Stomach (tissue), 19 donors: Measurements from ENCODE around the gene HEMGN. TPM values are rescaled to one million over a fixed set of nuclear protein-coding genes. Genes with fewer than 3 reads are reported as not detected.
A peak's percentile ranks its signal among the peaks of the same experiment; 100 is the strongest.

Source experiments
- DNase-seq, 2 donors: peaks; one replicate each; pipeline versions ENCODE4 v3.0.0 to v3.0.0-alpha.2; 2013 to 2019
- H3K27ac ChIP-seq, 5 donors: fragments of 200-600 bp in 4 of 5; sonication (generic) in 4 of 5; one replicate each; pipeline ENCODE4 v1.5.1; 2013 to 2019; ENCODE audit warnings: mild to moderate bottlenecking in 1 of 5, moderate library complexity in 1 of 5
- H3K27me3 ChIP-seq, 3 donors: fragments of 200-600 bp; sonication (generic); one replicate each; pipeline ENCODE4 v1.5.1; 2017 to 2019; ENCODE audit warnings: mixed run types in 1 of 3
- H3K36me3 ChIP-seq, 4 donors: fragments of 200-600 bp; sonication (generic); 1 replicate in 3 of 4; 2 replicates in 1 of 4; pipeline ENCODE4 v1.5.1; 2016 to 2019
- H3K4me1 ChIP-seq, 4 donors: fragments of 200-600 bp; sonication (generic); one replicate each; pipeline ENCODE4 v1.5.1; 2016 to 2019
- H3K4me3 ChIP-seq, 4 donors: fragments of 200-600 bp; sonication (generic) in 3 of 4; one replicate each; pipeline ENCODE4 v1.5.1; 2016 to 2019; ENCODE audit warnings: mild to moderate bottlenecking in 1 of 4
- H3K9me3 ChIP-seq, 4 donors: fragments of 200-600 bp; sonication (generic); one replicate each; pipeline ENCODE4 v1.5.1; 2016 to 2019
- EP300 ChIP-seq: sonication (generic); formaldehyde crosslinking; IDR thresholded peaks from one replicate; pipeline ENCODE4 v1.6.1; 2017; ENCODE audit warnings: antibody characterized with exemption
- POLR2A ChIP-seq, 4 donors: fragments of 450-650 bp; IDR thresholded peaks; one replicate each; pipeline ENCODE4 v1.6.1; 2016; ENCODE audit warnings: antibody characterized with exemption in 4 of 4, control low read depth in 2 of 4, mild to moderate bottlenecking in 1 of 4, moderate library complexity in 1 of 4
- POLR2AphosphoS5 ChIP-seq, 3 donors: sonication (generic); formaldehyde crosslinking; IDR thresholded peaks; one replicate each; pipeline ENCODE4 v1.6.1; 2016; ENCODE audit warnings: antibody characterized with exemption in 3 of 3
- WGBS, 5 donors: extraction: QIAGEN DNeasy Blood & Tissue Kit in 3 of 5; methylation state at CpG; one replicate each; pipeline versions ENCODE4 v1.1.5 to v1.1.7; 2013 to 2018; 5-methylcytosine and 5-hydroxymethylcytosine counted together
- intact Hi-C: fragments of 100-400 bp; cut with DNase I; formaldehyde crosslinking; loops from one replicate; pipeline ENCODE4 v1.15.1; 2023; ENCODE audit warnings: low total_unique reads
- long read RNA-seq, 10 donors: transcript quantifications; one replicate each; lab custom pipeline, GENCODE V29; 2026
- polyA plus RNA-seq, 3 donors: library from polyadenylated mRNA; stranded (reverse); fragments of 200-250 nt; gene quantifications; one replicate each; pipeline ENCODE4 v1.2.3, GENCODE V29; 2013
- total RNA-seq, 5 donors: library from RNA; depleted of rRNA; stranded (reverse); fragments of >200 nt; gene quantifications; one replicate each; pipeline versions ENCODE4 v1.1.0 to v1.2.3, GENCODE V29; 2014 to 2016
- TF ChIP-seq, protein P1 (sequence below), 7 experiments: fragments of 450-650 bp in 4 of 7; fragments of 200-600 bp in 3 of 7; sonication (generic) in 3 of 7; IDR thresholded peaks; one replicate each; pipeline ENCODE4 v1.5.1; 2016 to 2019; ENCODE audit warnings: antibody characterized with exemption in 7 of 7, control low read depth in 2 of 7, mild to moderate bottlenecking in 1 of 7
- donor health status: healthy with polysubstance abuse.
- donor health status: Bipolar disorder and iron deficiency.
- donor health status: healthy.

HEMGN gene, protein sequence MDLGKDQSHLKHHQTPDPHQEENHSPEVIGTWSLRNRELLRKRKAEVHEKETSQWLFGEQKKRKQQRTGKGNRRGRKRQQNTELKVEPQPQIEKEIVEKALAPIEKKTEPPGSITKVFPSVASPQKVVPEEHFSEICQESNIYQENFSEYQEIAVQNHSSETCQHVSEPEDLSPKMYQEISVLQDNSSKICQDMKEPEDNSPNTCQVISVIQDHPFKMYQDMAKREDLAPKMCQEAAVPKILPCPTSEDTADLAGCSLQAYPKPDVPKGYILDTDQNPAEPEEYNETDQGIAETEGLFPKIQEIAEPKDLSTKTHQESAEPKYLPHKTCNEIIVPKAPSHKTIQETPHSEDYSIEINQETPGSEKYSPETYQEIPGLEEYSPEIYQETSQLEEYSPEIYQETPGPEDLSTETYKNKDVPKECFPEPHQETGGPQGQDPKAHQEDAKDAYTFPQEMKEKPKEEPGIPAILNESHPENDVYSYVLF
- 1 to 10 TPM in 1 of 5 donors, not detected in 4; 1.8 TPM for total RNA-seq
- not detected for polyA plus RNA-seq
- long read RNA-seq, donor 1, result 0 reads
- long read RNA-seq, donor 2, result 0 reads
- long read RNA-seq, donor 3, result 0 reads
- long read RNA-seq, donor 4, result 0 reads
- long read RNA-seq, donor 5, result 0 reads
- long read RNA-seq, donor 6, partial matches to known transcripts, result 1,099 of 1,131 reads
- long read RNA-seq, donor 6, other reads (novel, unspliced or antisense), result 32 of 1,131 reads
- long read RNA-seq, donor 7, partial matches to known transcripts, result 0 of 1 reads
- long read RNA-seq, donor 7, other reads (novel, unspliced or antisense), result 0 of 1 reads
- long read RNA-seq, donor 8, result 0 reads
- long read RNA-seq, donor 9, partial matches to known transcripts, result 0 of 1 reads
- long read RNA-seq, donor 9, other reads (novel, unspliced or antisense), result 0 of 1 reads
- long read RNA-seq, donor 10, result 0 reads

GRCh38 chr9:97938081-97938644 is at the start of gene HEMGN:
Gene HEMGN (minus strand): TSS chr9:97938172. CDS start chr9:97938136, 36 bp downstream.
- WGBS, 5 donors, result 46 to 67% (median 47%) methylated on average over 3 of the region's 3 CpGs
- intact Hi-C loops, result no loop called here
- H3K4me3 ChIP-seq, result no peak within 1 kb of the TSS
- TF ChIP-seq POLR2AphosphoS5 (IDR thresholded peaks at IDR 0.05) (no peak), POLR2A (IDR thresholded peaks at IDR 0.05) (no peak), EP300 (no peak)
- peak in 1 of 2 donors; percentile 50 for DNase-seq
- no peaks in the 10 kb centered on the region for H3K36me3 ChIP-seq
- peak within 1 kb of the TSS in 1 of 5 donors; percentile 26 for H3K27ac ChIP-seq
- H3K9me3 ChIP-seq, result no peaks in the 10 kb centered on the region
- peaks cover 0 to 28% (median 3%) of the 10 kb centered on the region in 3 donors for H3K27me3 ChIP-seq
- H3K4me1 ChIP-seq, result no peaks in the 10 kb centered on the region

DNA sequence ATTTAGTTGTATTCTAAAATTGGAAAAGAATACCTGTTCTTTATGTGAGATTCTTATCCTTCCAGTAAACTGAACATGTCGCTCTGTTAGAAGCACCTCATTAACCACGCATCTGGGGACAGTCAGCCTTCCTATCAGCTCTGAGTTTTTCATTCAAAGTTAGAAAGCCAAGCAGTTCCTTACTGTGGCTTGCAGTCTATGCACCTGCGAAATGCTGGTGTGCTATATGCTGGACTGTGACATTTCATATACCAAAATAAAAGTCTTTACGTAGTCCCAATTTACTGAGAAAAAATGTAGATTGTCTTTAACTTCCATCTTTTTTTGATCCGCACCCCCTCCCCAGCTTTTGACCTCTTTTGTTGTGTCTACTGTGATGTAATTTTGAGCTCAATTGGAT is 49.5 kb upstream of the HEMGN start:
- H3K4me1 ChIP-seq, result peaks cover 33 to 78% (median 65%) of the 10 kb centered on the region in 4 donors
- TF ChIP-seq EP300, result no peak
- no peak for TF ChIP-seq POLR2AphosphoS5 (IDR thresholded peaks at IDR 0.05)
- TF ChIP-seq, protein P1, sequence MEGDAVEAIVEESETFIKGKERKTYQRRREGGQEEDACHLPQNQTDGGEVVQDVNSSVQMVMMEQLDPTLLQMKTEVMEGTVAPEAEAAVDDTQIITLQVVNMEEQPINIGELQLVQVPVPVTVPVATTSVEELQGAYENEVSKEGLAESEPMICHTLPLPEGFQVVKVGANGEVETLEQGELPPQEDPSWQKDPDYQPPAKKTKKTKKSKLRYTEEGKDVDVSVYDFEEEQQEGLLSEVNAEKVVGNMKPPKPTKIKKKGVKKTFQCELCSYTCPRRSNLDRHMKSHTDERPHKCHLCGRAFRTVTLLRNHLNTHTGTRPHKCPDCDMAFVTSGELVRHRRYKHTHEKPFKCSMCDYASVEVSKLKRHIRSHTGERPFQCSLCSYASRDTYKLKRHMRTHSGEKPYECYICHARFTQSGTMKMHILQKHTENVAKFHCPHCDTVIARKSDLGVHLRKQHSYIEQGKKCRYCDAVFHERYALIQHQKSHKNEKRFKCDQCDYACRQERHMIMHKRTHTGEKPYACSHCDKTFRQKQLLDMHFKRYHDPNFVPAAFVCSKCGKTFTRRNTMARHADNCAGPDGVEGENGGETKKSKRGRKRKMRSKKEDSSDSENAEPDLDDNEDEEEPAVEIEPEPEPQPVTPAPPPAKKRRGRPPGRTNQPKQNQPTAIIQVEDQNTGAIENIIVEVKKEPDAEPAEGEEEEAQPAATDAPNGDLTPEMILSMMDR (IDR thresholded peaks at IDR 0.05), result no peak
- no peak for TF ChIP-seq POLR2A (IDR thresholded peaks at IDR 0.05)
- WGBS, 5 donors, result 76 to 87% (median 82%) methylated on average over 5 of the region's 5 CpGs
- no peaks in the 10 kb centered on the region for H3K27me3 ChIP-seq
- no peak overlapping the region for H3K27ac ChIP-seq
- H3K4me3 ChIP-seq, result no peak overlapping the region
- no peaks in the 10 kb centered on the region for H3K9me3 ChIP-seq
- DNase-seq, result no peak
- no peaks in the 10 kb centered on the region for H3K36me3 ChIP-seq
- intact Hi-C loops, result no loop called here

DNA sequence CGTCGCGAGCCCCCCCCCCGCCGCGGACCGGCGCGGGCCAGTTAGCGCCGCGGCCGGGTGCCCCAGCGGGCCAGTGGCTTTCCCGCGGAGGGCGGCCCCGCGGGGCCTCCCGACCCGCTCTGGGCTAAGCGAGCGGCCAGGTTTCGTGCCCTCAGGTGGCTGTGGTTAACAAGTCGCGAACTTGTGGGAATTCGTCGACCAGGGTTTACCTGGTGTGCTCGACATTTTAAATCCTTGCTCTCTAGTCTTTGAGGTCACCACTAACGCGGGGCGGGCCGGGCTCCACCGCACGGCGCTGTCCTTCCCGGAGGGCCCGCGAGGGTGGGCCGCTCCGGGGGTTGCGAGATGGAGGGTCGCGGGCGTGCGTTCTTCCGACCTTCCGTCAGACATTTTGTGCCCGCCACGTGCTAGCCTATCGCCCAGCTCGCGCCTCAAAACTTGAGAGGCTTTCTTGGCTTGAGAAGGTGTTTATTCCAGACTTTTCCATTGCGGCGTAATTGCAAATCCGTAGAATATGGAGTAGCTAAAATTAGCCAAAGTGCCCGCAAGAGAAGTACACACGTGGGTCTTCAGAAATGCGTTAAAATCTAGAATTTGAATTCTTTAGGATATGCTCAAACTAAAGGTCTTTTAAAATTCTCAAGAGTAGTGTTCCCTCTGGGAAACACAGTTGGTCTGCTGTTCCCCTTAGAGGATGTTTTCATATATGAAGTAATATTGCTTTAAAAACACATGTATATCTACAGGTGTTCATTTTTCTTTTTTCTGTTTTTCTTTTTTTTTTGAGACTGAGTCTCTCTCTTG is 47.3 kb upstream of the HEMGN start:
- 12 to 18% (median 13%) methylated on average over 19 to 59 of the region's 59 CpGs for WGBS, 5 donors
- peak overlapping the region; percentile 80 to 95 (median 88) for H3K4me3 ChIP-seq
- DNase-seq, result peak; percentile 32 to 70
- no peaks in the 10 kb centered on the region for H3K9me3 ChIP-seq
- H3K27ac ChIP-seq, result peak overlapping the region; percentile 96 to 100 (median 99)
- H3K4me1 ChIP-seq, result peaks cover 29 to 75% (median 58%) of the 10 kb centered on the region in 4 donors
- TF ChIP-seq, protein P1 (IDR thresholded peaks at IDR 0.05), result no peak
- TF ChIP-seq POLR2AphosphoS5 (IDR thresholded peaks at IDR 0.05), result peak in 1 of 3 donors; percentile 4
- H3K36me3 ChIP-seq, result no peaks in the 10 kb centered on the region
- intact Hi-C loops, result no loop called here
- H3K27me3 ChIP-seq, result no peaks in the 10 kb centered on the region

DNA sequence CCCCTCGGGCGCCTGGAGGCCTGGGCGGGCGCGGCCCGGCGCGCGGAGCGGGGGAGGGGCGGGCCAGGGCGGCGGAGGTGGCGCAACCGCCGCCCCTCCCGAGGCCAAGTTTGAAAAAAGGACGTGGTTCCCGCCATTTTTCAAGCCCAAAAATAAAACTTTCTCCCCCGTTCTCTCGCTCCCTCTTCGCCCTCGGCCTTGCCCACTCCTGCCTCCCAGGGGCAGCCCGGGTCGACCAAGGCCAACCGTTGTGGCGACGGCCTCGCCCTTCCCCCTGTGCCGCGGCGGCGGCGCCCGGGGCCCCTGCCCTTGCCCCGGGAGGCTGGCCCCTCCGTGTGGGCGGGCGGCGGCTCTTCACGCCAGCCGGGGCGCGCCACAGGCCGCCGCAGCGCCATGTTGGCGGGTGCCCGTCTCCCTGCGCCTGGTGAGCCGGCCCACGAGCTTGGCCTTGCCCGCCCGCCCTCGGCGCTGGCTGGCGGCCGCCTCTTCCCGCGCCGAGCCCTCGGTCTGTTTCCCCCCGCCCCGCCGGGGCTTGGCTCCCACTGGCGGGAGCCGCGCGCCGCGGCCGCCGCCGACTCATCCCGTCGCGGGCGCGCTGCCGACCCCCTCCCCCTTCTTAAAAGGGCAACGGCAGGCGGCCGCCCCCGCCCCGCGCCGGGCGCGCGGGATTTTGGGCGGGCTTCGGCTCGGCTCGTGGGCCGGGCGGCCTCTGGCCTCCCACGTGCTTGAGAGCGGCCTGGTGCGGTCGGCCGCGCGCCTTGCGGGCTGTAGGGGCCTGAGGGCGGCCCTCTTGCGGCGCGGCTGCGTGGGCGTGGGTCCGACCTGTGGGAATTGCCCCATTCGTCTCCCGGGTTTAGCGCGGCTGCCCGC is 46.5 kb upstream of the HEMGN start:
- peaks cover 27 to 66% (median 57%) of the 10 kb centered on the region in 4 donors for H3K4me1 ChIP-seq
- intact Hi-C loops, result no loop called here
- peak overlapping the region; percentile 80 to 95 (median 88) for H3K4me3 ChIP-seq

More for the DNA sequence above, 46.5 kb upstream of the HEMGN start:
- H3K36me3 ChIP-seq, result no peaks in the 10 kb centered on the region
- peak overlapping the region; percentile 96 to 100 (median 99) for H3K27ac ChIP-seq
- H3K9me3 ChIP-seq, result no peaks in the 10 kb centered on the region
- H3K27me3 ChIP-seq, result no peaks in the 10 kb centered on the region
- TF ChIP-seq, protein P1 (IDR thresholded peaks at IDR 0.05), result no peak
- TF ChIP-seq POLR2AphosphoS5 (IDR thresholded peaks at IDR 0.05), result peak in 2 of 3 donors; percentile 44 to 49
- no peak for TF ChIP-seq POLR2A (IDR thresholded peaks at IDR 0.05)
- DNase-seq, result peak; percentile 81 to 90
- WGBS, 5 donors, result 0 to 1% (median 1%) methylated on average over 20 to 115 of the region's 116 CpGs
